ENCODE results near the gene UBE2N.
A peak's percentile ranks its signal among the peaks of the same experiment; 100 is the strongest.
"Not testable (repeated sequence)": the region's sequence is repeated elsewhere in the genome, so short reads cannot be mapped to it uniquely, and the experiment has no call there.

Gene UBE2N

DNA sequence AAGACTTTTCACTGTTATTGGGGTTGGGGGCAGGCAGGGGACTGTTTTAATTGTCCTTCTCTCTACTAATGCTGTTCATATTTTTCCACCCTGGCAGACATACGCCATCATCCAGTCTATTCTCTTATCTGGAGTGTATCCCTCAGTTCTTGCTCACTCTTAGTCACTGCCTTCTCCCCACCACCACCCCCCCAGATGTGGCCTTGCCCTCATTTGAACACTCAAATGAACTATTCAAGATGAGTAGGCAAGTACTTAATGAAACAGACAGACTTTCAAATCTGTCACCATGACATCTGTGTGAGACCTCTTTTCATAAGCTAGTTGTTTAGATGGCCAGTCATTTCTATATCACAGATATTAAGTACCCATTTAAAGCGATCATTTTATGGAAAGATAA is 54.0 kb downstream of the UBE2N start:
- Histone ChIP-seq H3K4me1 (ENCODE audit: control insufficient read depth, low read depth, low read length) (no peaks in the 10 kb centered on the region), H3K27me3 (ENCODE audit: control insufficient read depth, insufficient read depth, low read length) (no peaks in the 10 kb centered on the region), H3K36me3 (ENCODE audit: control insufficient read depth, low read depth, low read length) (no peaks in the 10 kb centered on the region), H3K9ac (ENCODE audit: low read length) (no peak overlapping the region), H3K9me3 (ENCODE audit: control insufficient read depth, low read depth, low read length) (no peaks in the 10 kb centered on the region), H3K27ac (ENCODE audit: low read length) (no peak overlapping the region), H3K4me3 (ENCODE audit: low read length) (no peak overlapping the region)

DNA sequence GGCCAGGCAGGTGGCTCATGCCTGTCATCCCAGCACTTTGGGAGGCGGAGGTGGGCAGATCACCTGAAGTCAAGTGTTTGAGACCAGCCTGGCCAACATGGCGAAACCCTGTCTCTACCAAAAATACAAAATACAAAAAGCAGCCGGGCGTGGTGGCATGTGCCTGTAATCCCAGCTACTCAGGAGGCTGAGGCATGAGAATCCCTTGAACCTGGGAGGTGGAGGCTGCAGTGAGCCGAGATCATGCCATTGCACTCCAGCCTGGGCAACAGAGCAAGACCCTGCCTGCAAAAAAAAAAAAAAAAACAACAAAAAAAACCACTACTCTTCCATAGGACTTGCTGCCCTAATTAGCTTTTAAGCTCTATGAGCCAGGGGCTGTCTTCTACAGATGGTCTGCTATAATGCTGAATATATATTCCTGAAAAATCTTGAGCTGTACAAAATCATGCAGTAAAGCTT is 59.7 kb downstream of the UBE2N start:
- H3K9ac ChIP-seq (ENCODE audit: low read length); H3K4me3 ChIP-seq (ENCODE audit: low read length); H3K27me3 ChIP-seq (ENCODE audit: control insufficient read depth, insufficient read depth, low read length); H3K27ac ChIP-seq (ENCODE audit: low read length); H3K36me3 ChIP-seq (ENCODE audit: control insufficient read depth, low read depth, low read length); H3K9me3 ChIP-seq (ENCODE audit: control insufficient read depth, low read depth, low read length): not testable (repeated sequence)
- H3K4me1 ChIP-seq (ENCODE audit: control insufficient read depth, low read depth, low read length), result peaks cover 21% of the 10 kb centered on the region

- Histone ChIP-seq H3K27me3 (ENCODE audit: control insufficient read depth, insufficient read depth, low read length) (no peaks in the 10 kb centered on the region), H3K27ac (ENCODE audit: low read length) (no peak overlapping the region)
Observed at GRCh38 chr12:93381161-93381975, 60.4 kb downstream of the UBE2N start.

DNA sequence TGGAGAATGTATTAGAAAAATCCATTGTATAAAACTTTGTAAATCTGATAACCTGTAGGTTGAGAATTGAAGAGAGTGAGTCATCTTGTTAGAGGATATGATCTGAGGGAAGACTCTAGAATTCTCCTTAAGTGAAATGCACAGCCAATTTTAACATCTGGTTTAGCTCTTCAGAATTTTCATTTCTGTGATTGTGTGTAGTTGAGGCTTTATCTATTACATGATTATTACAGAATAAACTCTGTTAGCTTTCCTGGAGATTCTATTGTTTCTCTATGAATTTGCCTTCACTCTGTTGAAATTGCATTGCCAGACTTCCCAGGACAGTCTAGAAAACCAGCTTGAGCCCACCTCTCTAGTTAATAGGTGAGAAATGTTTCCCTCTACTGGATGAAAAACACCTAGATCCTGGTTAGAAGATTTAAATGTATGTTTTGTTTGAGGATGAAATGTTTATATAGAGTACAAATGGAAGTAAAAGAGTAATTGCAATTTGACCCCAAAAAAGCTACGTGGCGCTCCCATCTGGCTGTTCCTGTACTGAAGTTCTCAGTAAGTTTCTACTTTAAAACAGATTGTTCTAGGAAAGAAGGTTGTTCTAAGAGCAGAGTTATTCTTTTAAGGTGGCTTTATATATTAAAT is 61.1 kb downstream of the UBE2N start:
- peak overlapping the region; percentile 88 for H3K4me3 ChIP-seq (ENCODE audit: low read length)
- H3K27ac ChIP-seq (ENCODE audit: low read length), result no peak overlapping the region
- peak overlapping the region; percentile 84 for H3K9ac ChIP-seq (ENCODE audit: low read length)
- no peaks in the 10 kb centered on the region for H3K27me3 ChIP-seq (ENCODE audit: control insufficient read depth, insufficient read depth, low read length)
- H3K4me1 ChIP-seq (ENCODE audit: control insufficient read depth, low read depth, low read length), result peaks cover 33% of the 10 kb centered on the region
- H3K36me3 ChIP-seq (ENCODE audit: control insufficient read depth, low read depth, low read length), result no peaks in the 10 kb centered on the region
- H3K9me3 ChIP-seq (ENCODE audit: control insufficient read depth, low read depth, low read length), result no peaks in the 10 kb centered on the region

More at GRCh38 chr12:93381161-93381975, 60.4 kb downstream of the UBE2N start:
- peak overlapping the region; percentile 18 for H3K4me3 ChIP-seq (ENCODE audit: low read length)
- no peaks in the 10 kb centered on the region for H3K36me3 ChIP-seq (ENCODE audit: control insufficient read depth, low read depth, low read length)
- H3K9ac ChIP-seq (ENCODE audit: low read length), result no peak overlapping the region
- no peaks in the 10 kb centered on the region for H3K9me3 ChIP-seq (ENCODE audit: control insufficient read depth, low read depth, low read length)
- peaks cover 27% of the 10 kb centered on the region for H3K4me1 ChIP-seq (ENCODE audit: control insufficient read depth, low read depth, low read length)

GRCh38 chr12:93379981-93380361 is 61.8 kb downstream of the UBE2N start:
- no peak overlapping the region for H3K27ac ChIP-seq (ENCODE audit: low read length)

DNA sequence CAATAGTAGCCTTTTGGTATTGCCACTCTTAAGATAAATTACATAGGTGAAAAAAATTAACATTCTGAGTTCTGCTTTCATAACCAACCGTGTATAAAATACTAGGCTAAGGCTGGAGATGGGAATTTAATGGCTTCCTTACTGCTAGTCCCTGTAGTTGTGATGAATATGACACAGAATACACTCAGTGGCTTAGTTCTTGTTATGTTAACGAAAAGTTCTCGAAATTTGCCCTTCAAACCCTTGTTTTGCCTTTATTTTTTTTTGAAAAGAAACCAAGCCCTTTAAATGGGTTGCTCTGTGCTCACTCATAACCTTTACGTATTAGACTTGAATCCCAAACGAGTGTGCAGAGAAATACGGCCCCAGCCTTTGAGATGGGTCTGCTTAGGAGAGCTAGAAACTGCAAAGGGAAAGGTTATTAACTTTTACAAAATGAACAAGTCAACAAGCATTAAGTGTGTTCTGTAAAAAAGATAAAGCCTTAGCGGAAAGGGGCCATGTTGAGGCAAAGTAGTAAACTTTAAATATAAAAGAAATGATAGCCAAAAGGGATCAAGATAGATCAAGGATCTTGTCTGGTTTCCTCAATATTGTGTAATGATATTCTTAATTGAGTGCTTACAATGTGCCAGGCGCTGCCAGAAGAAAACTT is 62.3 kb downstream of the UBE2N start:
- Histone ChIP-seq H3K9me3 (ENCODE audit: control insufficient read depth, low read depth, low read length) (no peaks in the 10 kb centered on the region), H3K36me3 (ENCODE audit: control insufficient read depth, low read depth, low read length) (no peaks in the 10 kb centered on the region), H3K9ac (ENCODE audit: low read length) (peak overlapping the region; percentile 84), H3K27me3 (ENCODE audit: control insufficient read depth, insufficient read depth, low read length) (no peaks in the 10 kb centered on the region), H3K4me3 (ENCODE audit: low read length) (peak overlapping the region; percentile 88), H3K4me1 (ENCODE audit: control insufficient read depth, low read depth, low read length) (peaks cover 33% of the 10 kb centered on the region), H3K27ac (ENCODE audit: low read length) (no peak overlapping the region)

More at GRCh38 chr12:93379981-93380361, 61.8 kb downstream of the UBE2N start:
- Histone ChIP-seq H3K9me3 (ENCODE audit: control insufficient read depth, low read depth, low read length) (no peaks in the 10 kb centered on the region), H3K9ac (ENCODE audit: low read length) (peak overlapping the region; percentile 84), H3K4me1 (ENCODE audit: control insufficient read depth, low read depth, low read length) (peaks cover 33% of the 10 kb centered on the region), H3K36me3 (ENCODE audit: control insufficient read depth, low read depth, low read length) (no peaks in the 10 kb centered on the region), H3K27me3 (ENCODE audit: control insufficient read depth, insufficient read depth, low read length) (no peaks in the 10 kb centered on the region), H3K4me3 (ENCODE audit: low read length) (peak overlapping the region; percentile 88)

DNA sequence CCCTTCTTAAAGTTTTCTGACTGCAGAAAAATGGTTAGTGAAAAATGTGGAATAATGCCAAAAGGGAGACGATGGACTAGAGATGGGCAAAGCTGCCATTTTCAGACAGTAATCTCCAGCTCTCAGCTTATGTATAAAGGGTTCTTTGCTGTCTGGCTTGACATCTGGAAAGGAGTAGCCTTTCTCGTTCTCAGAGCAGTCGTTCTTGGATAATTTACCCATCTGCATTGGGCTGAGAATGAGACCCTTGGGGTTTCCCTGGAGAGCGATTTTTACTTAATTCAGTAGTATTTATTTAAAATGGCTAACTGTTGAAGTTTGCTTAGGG is 62.8 kb downstream of the UBE2N start:
- Histone ChIP-seq H3K27ac (ENCODE audit: low read length) (peak overlapping the region; percentile 2), H3K4me1 (ENCODE audit: control insufficient read depth, low read depth, low read length) (peaks cover 37% of the 10 kb centered on the region), H3K4me3 (ENCODE audit: low read length) (peak overlapping the region; percentile 88), H3K9me3 (ENCODE audit: control insufficient read depth, low read depth, low read length) (no peaks in the 10 kb centered on the region), H3K27me3 (ENCODE audit: control insufficient read depth, insufficient read depth, low read length) (no peaks in the 10 kb centered on the region), H3K9ac (ENCODE audit: low read length) (peak overlapping the region; percentile 84), H3K36me3 (ENCODE audit: control insufficient read depth, low read depth, low read length) (no peaks in the 10 kb centered on the region)

GRCh38 chr12:93378196-93378997 is 63.4 kb downstream of the UBE2N start:
- peaks cover 42% of the 10 kb centered on the region for H3K4me1 ChIP-seq (ENCODE audit: control insufficient read depth, low read depth, low read length)
- peak overlapping the region; percentile 84 for H3K9ac ChIP-seq (ENCODE audit: low read length)
- not testable (repeated sequence) for H3K36me3 ChIP-seq (ENCODE audit: control insufficient read depth, low read depth, low read length); H3K27me3 ChIP-seq (ENCODE audit: control insufficient read depth, insufficient read depth, low read length); H3K9me3 ChIP-seq (ENCODE audit: control insufficient read depth, low read depth, low read length)
- H3K4me3 ChIP-seq (ENCODE audit: low read length), result peak overlapping the region; percentile 88
- peak overlapping the region; percentile 2 for H3K27ac ChIP-seq (ENCODE audit: low read length)

GRCh38 chr12:93377252-93378195 is 64.2 kb downstream of the UBE2N start, which contains the start of gene NUDT4:
TSS of gene NUDT4 (plus strand) at chr12:93377925. CDS start at chr12:93378323, 398 bp downstream.
- H3K9me3 ChIP-seq (ENCODE audit: control insufficient read depth, low read depth, low read length), result no peaks in the 10 kb centered on the region
- peak within 1 kb of the TSS; percentile 88 for H3K4me3 ChIP-seq (ENCODE audit: low read length)
- H3K9ac ChIP-seq (ENCODE audit: low read length), result peak within 1 kb of the TSS; percentile 84
- no peaks in the 10 kb centered on the region for H3K36me3 ChIP-seq (ENCODE audit: control insufficient read depth, low read depth, low read length)
- H3K27me3 ChIP-seq (ENCODE audit: control insufficient read depth, insufficient read depth, low read length), result no peaks in the 10 kb centered on the region
- H3K27ac ChIP-seq (ENCODE audit: low read length), result peak within 1 kb of the TSS; percentile 2
- peaks cover 42% of the 10 kb centered on the region for H3K4me1 ChIP-seq (ENCODE audit: control insufficient read depth, low read depth, low read length)

DNA sequence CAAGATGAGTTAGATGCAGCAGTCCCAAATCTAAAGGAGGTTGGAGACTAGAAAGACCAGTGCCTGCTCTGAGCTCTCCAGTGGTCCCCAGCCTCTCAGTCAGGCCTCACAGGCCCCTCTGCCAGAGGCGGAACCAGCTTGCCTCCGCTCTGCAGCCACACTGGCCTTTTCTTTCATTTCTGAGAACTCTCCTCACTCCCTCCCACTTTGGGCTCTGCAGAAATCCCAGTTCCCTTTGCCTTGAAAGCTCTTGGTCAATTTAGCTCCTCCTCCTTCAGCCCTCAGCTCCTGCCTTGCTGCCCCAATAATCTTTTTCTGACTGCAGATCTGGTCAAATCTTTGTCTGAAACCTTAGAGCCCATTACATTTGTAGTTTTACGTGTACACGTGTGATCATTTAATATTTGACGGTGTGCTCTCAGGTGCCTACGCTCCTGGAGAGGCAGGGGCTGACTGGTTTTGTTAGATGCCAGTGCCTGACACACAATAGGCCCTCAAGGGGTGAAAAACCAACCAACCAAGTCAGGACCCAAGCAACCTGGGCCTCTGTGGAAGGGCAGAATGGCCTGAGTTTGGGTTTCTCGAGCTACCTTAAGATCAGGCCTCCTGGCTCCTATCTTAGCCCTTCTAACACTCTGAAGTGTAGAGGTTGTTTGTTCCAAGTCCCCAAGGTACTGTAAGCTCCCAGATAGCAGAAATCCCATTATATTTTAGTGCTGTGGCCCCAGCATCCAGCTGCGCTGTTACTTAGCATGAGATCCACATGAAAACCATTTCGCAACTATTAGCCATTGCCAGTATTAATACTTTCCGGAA is 65.1 kb downstream of the UBE2N start:
- H3K27ac ChIP-seq (ENCODE audit: low read length), result no peak overlapping the region
- peaks cover 42% of the 10 kb centered on the region for H3K4me1 ChIP-seq (ENCODE audit: control insufficient read depth, low read depth, low read length)
- H3K4me3 ChIP-seq (ENCODE audit: low read length), result peak overlapping the region; percentile 75
- no peaks in the 10 kb centered on the region for H3K27me3 ChIP-seq (ENCODE audit: control insufficient read depth, insufficient read depth, low read length)
- no peaks in the 10 kb centered on the region for H3K36me3 ChIP-seq (ENCODE audit: control insufficient read depth, low read depth, low read length)
- no peaks in the 10 kb centered on the region for H3K9me3 ChIP-seq (ENCODE audit: control insufficient read depth, low read depth, low read length)
- H3K9ac ChIP-seq (ENCODE audit: low read length), result peak overlapping the region; percentile 30
